ENCODE data around the gene FGGY.
"Not testable (repeated sequence)": the region's sequence is repeated elsewhere in the genome, so short reads cannot be mapped to it uniquely, and the experiment has no call there.

The FGGY gene

DNA sequence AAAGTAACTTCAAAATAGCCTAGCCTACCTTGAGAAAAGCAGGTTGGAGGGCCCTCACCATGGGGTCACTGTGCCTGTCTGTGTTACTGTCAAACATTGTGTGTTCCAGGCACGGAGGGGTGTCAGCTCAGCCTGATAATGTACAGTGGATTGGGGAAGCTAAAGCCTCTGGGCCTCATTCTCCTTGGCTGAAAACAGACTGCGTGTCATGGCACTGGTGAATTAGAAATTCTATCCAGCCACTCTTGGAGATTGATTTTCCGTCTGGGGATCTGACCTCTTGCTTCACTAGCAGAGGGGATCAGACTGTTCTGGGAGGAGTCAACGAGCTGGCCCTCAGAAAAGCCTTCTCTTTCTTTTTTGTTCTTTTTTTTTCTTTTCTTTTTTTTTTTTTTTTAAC, 394.4 kb downstream of the FGGY start:
- no peak for DNase-seq

DNA sequence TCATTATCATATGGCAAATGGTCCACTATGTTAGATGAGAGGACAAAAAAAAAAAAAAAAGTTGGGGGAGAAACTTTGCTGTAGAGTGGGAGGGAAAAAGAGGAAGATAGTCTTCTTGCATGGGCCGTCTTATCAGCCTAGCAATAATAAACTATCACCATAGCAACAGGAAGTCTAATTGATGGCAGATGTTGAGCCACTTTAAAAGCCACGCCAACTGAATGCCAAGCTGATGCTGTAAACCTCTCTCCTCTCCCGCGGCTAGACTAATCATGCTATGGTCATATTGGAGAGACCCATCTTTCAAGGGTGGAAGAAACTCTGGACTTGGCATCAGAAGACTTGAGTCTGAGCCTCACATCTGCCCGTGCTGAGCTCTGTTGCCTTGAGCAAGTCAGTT, 395.7 kb downstream of the FGGY start:
- DNase-seq = no peak

DNA sequence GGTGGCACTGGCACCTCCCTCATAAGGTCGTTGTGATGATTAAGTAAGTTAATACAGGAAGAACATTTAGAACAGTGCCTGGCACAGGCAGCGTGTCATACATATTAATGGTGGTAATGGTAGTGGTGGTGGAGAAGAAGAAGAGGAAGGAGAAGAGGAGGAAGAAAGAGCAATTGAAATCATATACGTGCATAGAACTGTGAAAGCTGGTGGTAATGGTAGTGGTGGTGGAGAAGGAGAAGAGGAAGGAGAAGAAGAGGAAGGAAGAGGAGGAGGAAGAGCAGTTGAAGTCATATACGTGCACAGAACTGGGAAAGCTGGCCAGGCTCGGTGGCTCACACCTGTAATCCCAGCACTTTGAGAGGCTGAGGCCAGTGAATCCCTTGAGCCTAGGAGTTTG, 396.5 kb downstream of the FGGY start:
- no peak for DNase-seq

DNA sequence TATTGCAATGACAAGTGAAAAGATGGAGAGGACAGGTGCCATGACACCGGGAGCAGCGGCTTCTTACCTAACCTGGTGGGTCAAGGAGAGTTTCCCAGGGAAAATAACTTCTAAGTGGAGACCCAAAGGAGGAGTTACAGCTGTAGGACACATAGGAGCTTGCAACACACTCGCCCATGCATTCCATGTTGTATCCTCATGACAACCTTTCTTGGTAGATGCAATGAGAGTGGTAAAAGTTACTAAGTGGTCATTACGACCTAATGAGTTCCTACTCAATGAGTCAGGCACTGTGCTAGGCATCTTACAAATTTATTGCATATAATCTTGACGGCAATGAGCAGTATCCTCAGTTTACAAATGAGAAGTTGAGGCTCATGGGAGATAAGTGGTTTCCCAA, 398.4 kb downstream of the FGGY start:
- no peak for DNase-seq

DNA sequence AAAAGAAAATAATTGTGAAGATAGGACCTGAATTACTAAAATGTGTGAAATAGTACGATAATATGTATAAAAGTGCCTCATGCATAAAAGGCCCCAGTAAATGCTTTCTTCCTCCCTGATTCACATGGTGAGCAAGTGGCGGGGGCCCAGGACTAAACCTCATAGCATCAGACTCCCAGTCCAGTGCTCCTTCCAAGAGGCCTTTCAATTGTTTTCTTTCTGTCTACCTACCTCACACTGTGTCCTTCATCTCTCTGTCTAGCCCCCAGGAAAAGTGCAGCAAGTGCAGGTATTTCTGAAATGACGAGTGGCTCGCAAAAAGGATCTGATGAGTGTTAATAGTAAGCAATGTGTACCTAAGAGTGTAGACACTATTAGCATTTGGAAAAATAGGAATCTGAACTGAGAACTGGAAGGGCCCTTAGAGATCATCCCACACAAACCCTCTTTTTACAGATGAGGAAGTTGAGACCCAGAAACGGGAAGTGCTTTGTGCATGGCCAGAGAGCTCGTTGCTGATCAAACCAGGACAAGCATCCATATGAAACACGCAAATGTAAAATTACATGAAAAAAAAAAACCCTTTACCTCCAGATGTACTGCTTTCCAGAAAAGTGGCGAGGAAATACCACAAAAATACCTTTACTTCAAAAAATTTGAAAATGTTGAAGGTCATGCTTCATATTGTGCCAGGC, 399.7 kb downstream of the FGGY start:
- no peak for DNase-seq

DNA sequence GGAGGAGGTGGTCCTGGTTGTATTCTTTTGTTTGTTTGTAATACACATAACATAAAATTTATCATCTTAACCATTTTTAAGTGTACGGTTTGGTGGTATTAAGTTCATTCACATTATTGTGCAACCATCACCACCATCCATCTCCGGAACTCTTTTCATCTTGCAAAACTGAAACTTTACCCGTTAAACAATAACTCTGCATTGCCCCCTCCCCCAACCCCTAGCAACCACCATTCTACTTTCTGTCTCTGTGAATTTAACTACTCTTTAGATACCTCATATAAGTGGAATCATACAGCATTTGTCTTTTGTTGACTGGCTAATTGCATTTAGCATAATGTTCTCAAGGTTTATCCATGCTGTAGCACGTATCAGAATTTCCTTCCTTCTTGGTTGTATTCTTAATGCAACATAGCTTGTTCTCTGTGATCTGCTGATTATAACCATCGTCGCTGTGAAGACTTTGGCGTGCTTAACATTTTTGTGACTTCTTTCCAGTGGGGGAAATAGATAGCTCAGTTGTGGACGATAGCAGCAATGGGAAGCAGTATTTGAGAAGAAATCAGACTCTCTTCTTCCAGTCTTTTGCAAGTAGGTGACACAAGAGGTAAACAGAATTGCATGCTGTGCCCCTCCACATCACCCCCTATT, 400.4 kb downstream of the FGGY start:
- DNase-seq = no peak

DNA sequence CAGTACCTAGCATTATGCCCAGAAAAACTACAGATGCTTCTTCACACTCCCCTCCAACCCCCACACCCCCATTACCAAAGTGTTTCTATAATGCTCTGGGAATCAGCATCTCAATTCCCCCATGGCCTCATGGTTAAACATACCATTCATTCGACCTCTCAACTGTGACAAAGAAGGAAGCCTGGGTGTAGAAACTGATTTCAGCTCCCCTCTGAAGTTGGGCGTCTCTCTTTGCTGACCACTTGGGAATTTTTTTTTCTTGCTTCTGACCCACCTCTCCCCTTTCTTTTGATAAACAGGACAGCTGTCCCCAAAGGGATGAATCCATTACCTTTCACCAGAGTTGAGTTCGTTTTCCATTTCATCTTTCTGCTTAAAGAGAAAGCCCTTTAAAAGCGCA, 401.5 kb downstream of the FGGY start:
- DNase-seq = no peak

DNA sequence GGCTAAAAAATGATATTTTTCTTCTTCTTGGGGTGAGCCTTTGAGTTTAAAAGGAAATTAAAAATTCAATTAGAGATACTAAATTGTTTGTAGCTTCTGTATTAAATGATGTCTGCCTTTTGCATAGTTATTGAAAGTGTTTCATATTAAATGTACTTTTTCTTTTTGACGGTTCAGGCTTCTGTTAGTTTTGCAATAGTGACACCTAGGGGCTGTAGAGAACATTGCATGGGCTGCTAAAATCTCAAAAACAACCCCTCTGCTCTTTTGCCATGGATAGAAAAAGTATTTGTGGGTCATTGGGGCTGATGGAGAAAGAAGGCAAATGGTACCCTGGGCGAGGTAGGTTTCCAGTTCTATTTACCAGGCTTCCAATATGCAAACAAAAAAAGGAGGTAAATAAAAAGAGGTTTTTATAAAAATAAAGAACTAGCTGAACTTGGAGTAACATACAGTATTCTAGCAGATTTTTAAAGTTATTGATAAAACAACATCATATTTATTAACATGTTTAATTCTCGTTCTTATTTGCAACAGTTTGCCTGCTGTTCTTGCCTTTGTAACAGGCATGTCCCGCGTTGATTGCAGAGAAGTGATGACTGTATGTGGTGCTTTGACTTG, 402.4 kb downstream of the FGGY start:
- DNase-seq = no peak

DNA sequence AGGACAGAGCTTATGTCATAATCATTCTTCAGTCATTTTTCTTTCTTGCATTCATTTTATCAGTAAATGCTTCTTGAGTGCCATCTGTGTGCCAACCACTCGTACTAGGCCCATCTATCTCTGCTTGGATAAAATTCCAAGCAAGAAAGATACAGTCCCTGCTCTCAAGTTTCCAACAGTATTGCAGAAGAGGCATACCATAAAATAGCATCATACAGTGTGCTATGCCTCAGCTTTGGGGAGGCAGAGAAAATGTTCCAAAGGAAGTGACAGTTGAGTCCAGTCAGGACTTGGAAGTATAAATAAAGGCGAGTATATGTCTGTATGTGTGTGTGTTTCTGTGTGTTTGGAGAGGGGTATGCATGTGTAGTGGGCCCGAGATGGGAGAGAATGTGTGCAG, 404.5 kb downstream of the FGGY start:
- DNase-seq = no peak

DNA sequence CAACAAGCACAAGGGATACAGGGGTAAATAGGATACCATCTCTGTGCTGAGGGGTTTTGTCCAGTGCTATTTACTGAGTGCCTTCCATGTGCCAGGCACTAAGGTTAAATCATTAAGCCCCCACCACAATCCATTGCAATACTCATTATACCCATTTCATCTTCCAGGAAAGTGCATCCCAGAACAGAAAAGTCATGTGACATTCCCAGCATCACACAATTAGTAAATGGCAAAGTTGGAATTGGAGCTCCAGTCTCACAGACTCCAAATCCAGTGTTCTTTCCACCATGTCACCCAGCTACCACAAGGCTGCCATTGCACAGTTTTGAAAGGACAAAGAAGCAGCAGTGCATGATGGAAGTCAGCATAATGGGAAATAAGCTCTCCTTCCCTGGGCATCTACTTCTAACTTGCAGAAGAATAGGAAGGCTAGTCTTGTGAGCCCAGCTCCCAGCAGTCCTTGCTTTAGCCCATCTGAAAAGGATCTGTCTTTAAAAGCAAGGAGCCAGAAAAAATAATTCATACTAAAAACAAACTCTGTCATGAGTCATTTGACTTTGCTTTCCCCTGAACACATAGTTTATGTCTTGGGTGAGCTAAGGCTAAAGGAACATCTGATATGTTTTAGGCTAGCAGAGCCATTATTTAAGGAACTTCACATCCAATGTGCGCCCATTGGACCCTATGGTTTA, 406.5 kb downstream of the FGGY start:
- DNase-seq = no peak

DNA sequence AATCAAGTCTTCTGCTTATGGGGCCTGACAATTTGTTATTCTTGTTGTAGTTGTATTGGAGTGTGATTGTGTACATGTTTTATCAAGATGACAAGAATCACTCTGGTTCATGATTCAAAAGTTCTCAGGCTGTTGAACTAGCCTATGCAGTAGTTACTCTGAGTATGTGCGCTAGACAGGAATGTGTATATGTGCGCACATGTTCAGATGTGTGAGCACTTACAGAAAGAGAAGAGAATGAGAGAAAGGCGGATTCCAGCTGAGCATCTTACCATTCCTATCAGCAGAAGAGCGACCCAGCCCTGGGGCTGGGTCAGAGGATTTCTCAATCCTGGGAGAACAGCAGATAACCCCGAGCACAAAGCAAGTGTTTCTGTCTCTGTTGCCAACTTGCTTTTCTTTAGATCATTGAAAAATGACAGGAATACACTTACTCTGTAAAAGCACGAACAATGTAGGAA, 407.1 kb downstream of the FGGY start:
- DNase-seq = no peak

DNA sequence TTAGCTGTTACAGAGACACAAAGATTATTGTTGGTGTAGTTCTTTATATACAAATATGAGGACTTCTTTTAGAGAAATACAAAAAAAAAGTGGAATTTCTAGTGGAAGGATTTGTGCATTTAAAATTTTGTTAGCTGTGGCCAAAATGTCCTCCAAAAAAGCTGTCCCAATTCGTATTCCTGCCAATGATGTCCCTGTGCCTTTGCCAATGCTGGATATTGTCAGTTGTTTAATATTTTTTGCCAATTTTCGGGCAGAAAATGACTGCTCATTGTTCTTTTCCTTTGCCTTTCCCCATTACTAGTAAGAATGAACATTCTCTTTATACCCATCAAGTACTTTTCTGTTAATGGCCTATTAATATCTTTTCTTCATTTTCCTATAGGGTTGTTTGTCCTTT, 407.8 kb downstream of the FGGY start:
- no peak for DNase-seq

DNA sequence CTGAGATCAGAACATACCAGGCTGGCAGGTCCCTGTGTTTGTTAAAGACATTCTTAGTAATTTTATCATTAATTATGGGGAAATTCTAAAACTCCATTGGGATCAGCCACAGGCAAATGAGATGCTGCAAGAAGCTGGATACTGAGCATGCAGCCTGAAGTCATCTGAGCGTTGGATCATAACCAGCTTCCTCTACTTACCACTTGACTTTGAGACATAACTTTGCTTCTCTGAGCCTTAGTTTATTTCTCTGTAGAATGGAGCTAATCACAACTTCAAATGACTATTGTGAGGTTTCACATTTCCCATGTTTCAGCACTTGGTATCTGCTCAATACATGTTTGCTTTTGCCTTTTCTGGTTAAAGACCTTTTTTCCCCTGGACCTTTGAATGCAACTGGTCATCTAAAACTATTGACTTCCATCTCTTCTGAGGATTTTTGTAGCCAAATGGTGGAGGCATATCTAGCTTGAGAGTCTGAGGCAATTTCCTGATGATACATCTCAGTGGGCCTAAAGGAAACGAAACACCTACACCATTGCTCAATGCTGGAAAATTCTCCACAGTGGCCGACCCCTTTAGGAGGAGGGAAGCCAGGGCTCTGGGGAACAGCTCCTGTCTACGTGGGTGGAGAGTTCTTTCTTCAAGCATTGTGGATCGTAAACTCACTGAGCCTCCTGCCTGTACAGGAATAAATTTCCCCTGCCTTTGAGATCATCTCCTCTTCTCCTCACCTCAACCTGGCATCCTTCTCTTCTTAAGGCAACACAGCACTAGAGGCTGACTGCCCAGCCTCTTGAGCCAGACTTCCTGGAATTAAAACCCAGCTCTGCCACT, 408.8 kb downstream of the FGGY start:
- no peak for DNase-seq

DNA sequence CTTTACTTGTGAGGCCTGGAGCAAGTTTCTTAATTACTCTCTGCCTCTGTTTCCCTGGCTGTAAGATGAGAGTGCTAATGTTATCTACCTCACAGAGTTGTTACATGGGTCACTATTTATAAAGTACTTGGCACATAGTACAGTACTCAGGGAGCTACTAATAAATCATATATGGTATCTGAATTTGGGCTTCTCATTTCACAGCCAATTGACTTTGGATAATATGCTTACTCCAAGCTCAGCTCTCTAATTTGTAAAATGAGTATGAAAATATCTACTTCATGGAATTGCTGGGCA, 409.4 kb downstream of the FGGY start:
- DNase-seq = no peak

DNA sequence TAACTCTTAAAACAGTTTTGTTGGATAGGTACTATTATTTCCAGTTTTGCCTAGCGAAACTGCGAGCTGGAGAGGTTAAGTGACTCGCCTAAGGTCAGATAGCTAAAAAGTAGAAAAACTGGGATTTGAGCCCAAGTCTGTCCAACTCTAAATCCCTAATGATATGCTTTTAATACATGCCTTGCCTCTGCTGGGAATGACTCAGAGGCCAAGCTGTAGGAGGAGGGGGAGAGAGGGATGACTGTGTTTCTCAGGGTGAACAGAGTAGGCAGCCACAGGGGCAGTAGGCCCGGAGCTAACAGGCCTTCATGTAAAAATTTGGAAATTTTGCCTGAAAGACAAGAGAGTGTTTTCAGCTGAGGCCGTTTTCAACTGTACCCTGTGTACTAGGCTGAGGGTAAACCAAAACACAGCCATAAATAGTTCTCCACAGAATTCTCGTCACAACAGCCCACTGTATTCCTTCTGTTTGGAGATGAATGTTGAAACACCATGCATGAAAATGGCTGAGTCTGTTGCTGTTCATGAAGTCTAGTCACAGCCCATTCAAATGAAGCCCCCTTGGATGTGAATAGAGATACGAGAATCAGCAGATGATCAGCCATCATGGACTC, 410.4 kb downstream of the FGGY start:
- DNase-seq = no peak

DNA sequence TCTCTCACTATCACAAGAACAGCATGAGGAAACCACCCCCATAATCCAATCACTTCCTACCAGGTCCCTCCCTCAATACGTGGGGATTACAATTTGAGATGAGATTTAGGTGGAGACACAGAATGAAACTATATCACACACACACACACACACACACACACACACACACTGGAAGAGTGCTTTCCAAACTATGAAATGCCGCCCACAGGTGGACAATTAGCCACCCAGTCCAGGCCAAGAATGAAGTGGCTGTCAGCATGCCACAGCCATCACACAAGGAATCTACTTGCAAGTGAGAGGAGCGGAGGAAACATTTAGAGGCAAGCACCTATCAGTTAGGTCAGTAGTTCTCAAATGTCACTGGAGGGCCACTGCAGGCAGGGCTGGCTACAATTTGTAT, 412.4 kb downstream of the FGGY start:
- DNase-seq = no peak

DNA sequence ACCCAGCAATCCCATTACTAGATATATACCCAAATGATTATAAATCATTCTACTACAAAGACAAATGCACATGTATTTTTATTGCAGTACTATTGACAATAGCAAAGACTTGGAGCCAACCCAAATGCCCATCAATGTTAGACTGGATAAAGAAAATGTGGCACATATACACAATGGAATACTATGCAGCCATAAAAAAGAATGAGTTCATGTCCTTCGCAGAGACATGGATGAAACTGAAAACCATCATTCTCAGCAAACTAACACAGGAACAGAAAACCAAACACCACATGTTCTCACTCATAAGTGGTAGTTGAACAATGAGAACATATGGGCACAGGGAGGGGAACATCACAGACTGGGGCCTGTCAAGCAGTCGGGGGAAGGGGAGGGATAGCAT, 414.0 kb downstream of the FGGY start:
- DNase-seq = not testable (repeated sequence)

DNA sequence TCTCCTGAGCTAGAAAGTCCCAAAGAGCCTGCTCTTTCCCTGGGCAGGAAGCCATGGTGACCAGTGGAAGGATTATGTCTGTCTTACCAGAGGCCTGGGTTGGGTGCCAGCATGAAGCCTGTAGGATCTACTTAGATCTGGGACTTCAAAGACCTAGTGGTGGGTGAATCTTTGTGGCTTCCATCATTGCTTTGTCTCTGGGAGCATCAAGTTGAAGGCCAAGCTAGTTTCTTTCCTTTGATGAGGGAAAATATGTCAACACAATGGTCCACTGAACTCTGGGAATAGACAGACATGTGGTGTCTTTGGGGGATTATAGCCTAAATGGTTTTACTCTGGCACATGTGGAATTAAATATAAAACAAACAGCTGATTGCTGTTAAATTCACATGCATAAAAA, 417.3 kb downstream of the FGGY start:
- no peak for DNase-seq

DNA sequence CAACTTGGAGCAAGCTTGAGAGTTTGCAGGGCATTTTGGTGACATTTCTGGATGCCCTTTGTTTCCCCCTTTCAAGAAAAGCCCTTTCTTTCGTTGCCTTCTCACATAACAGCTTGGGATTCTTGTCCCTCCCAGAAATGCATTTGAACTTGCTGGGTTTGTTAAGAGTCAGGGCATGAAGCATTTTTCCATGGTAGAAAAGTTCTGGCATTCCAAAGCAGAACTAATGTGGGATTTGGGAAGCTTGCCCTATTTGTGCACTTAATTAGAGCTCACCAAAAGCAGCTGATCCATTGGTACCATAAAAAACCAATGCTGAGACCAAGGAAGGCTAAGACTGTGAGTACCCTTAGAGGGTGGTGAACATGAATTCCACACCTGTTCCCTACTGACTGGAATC, 418.1 kb downstream of the FGGY start:
- no peak for DNase-seq

DNA sequence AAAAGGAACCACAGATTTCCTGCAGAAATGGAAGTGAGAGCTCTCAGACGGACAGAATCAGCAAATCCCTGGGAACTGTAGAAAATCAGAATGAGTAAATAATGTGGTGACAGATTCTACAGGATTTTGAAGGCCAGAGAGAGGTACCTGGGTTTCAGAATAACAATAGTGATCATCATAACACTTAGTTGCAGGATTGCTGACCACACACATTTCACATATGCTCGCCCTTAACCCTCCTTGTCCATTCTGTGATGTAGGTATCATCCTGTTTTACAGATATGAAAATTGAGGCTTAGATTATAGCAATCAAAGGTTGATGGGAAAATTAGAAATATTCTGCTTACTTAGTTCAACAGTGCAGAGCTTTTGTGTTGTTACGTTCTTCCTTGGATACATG, 419.9 kb downstream of the FGGY start:
- no peak for DNase-seq

DNA sequence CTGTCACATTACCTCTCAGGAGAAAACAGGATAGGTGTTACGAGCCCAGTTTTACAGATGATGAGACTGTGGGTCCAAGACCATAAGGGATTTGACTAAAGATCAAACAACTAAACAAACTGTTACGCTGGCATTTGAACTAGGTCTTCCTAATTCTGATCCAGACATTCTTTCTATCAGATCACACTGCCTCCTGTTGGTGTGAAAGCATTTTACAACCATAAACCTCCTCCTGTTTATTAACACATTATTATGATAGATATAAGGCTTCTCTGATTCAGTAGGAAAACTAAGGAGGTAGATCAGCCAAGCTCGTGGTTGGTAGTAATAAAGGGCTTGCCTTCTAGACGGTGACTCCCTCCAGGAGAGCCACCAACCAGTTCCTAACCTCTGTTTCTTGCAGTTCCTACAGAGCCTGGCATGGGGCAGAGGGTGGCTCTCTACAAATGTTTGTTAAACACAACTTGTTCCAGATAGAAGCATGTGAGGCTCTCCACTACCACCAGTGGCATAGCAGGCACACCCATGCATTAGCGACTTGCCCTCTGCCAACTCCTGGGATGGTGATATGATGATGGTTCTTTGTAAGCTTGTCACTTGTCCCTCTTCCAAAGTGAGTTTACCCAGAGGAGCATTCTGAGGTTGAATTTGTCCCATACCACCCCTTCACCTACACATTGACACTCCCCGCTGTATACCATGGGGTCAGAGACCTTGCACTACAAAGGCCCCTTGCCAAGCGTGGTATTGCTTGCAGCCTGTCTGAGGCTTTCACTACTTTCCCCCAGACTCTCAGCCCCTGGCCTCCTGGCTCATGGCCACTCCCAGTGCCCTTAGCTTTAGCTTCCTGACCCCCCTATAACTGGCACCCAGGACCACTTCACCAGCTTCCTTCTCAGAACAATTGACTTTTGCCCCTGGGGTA, 421.4 kb downstream of the FGGY start:
- DNase-seq = no peak

DNA sequence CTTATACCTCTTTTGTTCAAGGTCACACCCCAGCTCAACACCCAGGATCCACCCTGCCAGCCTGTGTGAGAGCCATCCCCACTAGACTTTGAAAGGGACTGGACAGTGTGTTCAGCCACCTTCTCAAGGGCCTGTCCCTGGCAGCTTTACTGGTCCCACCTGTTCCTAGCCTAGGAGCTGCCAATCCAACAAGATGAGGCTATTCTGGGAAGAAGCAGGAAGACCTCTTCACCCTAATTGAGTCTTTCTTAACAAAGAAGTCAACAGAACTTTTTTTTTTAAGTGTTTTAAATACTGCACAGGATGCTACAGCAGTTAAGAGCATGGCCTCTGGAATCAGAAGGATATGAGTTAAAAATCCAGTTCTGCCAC, 422.1 kb downstream of the FGGY start:
- no peak for DNase-seq
